ENCODE measurements around the gene GUCY2F.

The GUCY2F gene

DNA sequence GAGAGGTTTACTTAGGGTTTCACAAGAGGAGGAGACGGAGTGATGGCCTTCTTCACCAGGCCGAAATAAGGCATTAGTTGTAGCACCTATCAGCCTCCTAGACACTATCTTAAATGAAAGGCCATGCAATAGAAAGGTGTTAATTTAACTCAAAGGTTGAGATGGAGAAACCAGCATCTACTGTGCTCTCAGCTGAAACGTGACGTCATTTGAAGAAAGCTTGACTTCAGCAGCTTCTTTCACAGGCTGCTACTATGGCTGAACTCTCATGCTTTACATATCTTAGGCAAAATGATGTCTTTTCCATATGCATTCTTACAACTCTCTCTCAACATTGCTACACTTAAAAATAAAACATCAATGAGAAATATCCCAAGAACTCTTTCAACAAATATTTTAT lies 99.6 kb downstream of the GUCY2F start:
- no peak for DNase-seq (ENCODE audit: low read depth)
- H3K4me3 ChIP-seq (ENCODE audit: low read depth, low read length), result no peak overlapping the region

GRCh38 chrX:109378281-109378680 lies 103.6 kb downstream of the GUCY2F start:
- DNase-seq (ENCODE audit: low read depth), result peak; percentile 12
- H3K4me3 ChIP-seq (ENCODE audit: low read depth, low read length), result no peak overlapping the region
- TF ChIP-seq CTCF (conservative IDR thresholded peaks at IDR 0.05; ENCODE audit: low read depth, low read length), result no peak

More for the DNA sequence above, 99.6 kb downstream of the GUCY2F start:
- no peak for TF ChIP-seq CTCF (conservative IDR thresholded peaks at IDR 0.05; ENCODE audit: low read depth, low read length)

DNA sequence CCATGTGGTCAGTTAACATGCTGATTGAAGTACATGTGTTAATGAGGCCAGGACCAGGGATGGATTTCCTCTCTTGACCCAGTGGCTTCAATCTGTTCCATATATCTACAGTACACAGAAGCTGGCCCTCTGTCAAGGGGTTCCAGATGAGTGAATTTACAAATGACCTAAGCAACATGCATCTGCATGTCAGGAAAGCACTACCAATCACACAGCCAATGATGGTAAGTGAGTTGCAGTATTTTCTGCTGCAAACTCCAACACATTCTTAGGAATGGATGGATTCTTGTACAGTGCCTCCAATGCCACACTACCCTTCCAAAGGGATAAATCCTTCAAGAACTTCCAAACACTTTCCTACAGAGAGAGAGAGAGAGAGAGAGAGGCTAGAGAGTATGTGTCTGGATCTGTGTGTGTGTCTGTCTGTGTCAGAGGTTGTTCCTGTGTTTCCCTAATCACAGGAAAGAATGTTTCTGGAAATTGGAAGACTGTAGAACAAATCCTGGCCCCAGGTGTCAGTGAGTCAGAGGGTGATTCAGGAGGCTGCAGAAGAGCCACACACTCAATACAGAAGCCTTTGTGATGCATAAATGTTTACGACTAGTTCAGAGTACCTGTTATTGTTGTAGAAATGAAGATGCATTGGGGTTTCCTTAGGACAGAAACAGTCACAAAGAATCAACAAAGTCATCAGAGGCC lies 107.5 kb downstream of the GUCY2F start:
- DNase-seq (ENCODE audit: low read depth), result no peak
- no peak overlapping the region for H3K4me3 ChIP-seq (ENCODE audit: low read depth, low read length)
- TF ChIP-seq CTCF (conservative IDR thresholded peaks at IDR 0.05; ENCODE audit: low read depth, low read length), result no peak

- H3K4me3 ChIP-seq (ENCODE audit: low read depth, low read length), result no peak overlapping the region
- no peak for TF ChIP-seq CTCF (conservative IDR thresholded peaks at IDR 0.05; ENCODE audit: low read depth, low read length)
- DNase-seq (ENCODE audit: low read depth), result no peak
These were observed 108.4 kb downstream of the GUCY2F start for GRCh38 chrX:109373468-109373867.

DNA sequence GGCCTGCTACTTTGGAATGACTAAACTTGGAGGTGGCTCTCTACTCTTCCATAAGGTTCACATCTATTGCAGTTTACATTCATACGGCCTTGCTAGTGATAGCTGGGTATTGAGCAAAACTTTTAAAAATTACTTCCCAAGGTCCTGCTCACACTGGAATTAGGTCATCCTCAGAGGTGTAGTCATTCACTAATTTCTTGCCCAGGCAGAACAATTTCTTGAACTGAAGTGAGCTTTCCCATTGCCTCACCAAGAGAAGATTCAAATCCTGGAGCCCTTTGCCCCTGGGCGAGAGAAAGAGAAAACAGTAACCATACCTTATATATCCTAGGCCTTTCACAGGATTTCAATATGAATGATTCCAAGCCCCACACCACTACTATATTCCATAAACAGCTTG lies 109.2 kb downstream of the GUCY2F start:
- no peak overlapping the region for H3K4me3 ChIP-seq (ENCODE audit: low read depth, low read length)
- DNase-seq (ENCODE audit: low read depth), result no peak
- no peak for TF ChIP-seq CTCF (conservative IDR thresholded peaks at IDR 0.05; ENCODE audit: low read depth, low read length)

GRCh38 chrX:109372291-109372690 lies 109.6 kb downstream of the GUCY2F start:
- DNase-seq (ENCODE audit: low read depth), result no peak
- no peak overlapping the region for H3K4me3 ChIP-seq (ENCODE audit: low read depth, low read length)
- no peak for TF ChIP-seq CTCF (conservative IDR thresholded peaks at IDR 0.05; ENCODE audit: low read depth, low read length)

DNA sequence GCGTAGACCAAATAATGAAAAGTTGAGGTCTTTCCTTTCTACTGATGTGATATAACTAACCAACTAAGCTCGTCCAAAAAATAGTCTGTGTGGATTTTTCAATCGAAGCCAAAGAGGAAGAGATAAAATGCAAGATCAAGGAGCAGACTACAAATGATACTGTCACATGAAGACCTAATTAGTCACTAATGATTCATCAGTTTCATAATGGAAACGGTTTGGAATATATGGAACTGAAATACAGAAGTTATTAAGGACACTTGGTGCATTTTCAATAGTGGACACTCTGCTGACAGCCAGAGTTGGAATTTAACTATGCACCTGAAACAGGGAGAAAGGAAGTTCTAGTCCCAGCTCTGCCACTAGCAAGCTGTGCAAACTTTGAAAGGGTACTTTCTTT lies 119.8 kb downstream of the GUCY2F start:
- no peak for DNase-seq (ENCODE audit: low read depth)
- TF ChIP-seq CTCF (conservative IDR thresholded peaks at IDR 0.05; ENCODE audit: low read depth, low read length), result no peak
- H3K4me3 ChIP-seq (ENCODE audit: low read depth, low read length), result no peak overlapping the region
